DMS 273 (cell line): ENCODE results near the gene TMEM222.

ENCODE experiments used
- DNase-seq: peaks from one replicate; lab custom pipeline; 2025; ENCODE audit not compliant: unreplicated experiment; lab: John Stamatoyannopoulos, UW

The TMEM222 gene

GRCh38 chr1:27341525-27342252, 19.7 kb downstream of the TMEM222 start, which contains the start of gene SYTL1:
TSS of gene SYTL1 (plus strand) at chr1:27342022. CDS start at chr1:27345335, 3,313 bp downstream.
- peak; percentile 95 for DNase-seq

- peak; percentile 55 for DNase-seq
These were observed 20.4 kb downstream of the TMEM222 start for GRCh38 chr1:27342391-27342777.

GRCh38 chr1:27342778-27343638, 21.0 kb downstream of the TMEM222 start:
- peak; percentile 86 for DNase-seq

- DNase-seq = peak; percentile 89
These were observed 21.7 kb downstream of the TMEM222 start for GRCh38 chr1:27343639-27344025.

GRCh38 chr1:27345272-27345671, 23.3 kb downstream of the TMEM222 start:
- DNase-seq = no peak

GRCh38 chr1:27346357-27346756, 24.4 kb downstream of the TMEM222 start:
- no peak for DNase-seq

- no peak for DNase-seq
These were observed 25.1 kb downstream of the TMEM222 start for GRCh38 chr1:27346991-27347624.

GRCh38 chr1:27348861-27349783, 27.2 kb downstream of the TMEM222 start:
- peak; percentile 56 for DNase-seq

GRCh38 chr1:27349784-27350662, 28.1 kb downstream of the TMEM222 start:
- DNase-seq = no peak

GRCh38 chr1:27350663-27351540, 28.9 kb downstream of the TMEM222 start:
- DNase-seq = no peak

GRCh38 chr1:27351541-27352107, 29.7 kb downstream of the TMEM222 start:
- DNase-seq = no peak

GRCh38 chr1:27353166-27353565, 31.2 kb downstream of the TMEM222 start:
- no peak for DNase-seq

- no peak for DNase-seq
These were observed 31.7 kb downstream of the TMEM222 start for GRCh38 chr1:27353629-27354028.

- no peak for DNase-seq
These were observed 33.7 kb downstream of the TMEM222 start for GRCh38 chr1:27355683-27356082.

- DNase-seq = no peak
These were observed 34.3 kb downstream of the TMEM222 start for GRCh38 chr1:27356277-27356618.

GRCh38 chr1:27356619-27357280, 34.8 kb downstream of the TMEM222 start:
- DNase-seq = no peak

- DNase-seq = peak; percentile 83
These were observed 35.5 kb downstream of the TMEM222 start for GRCh38 chr1:27357281-27358037.
